CD4-positive, CD25-positive, alpha-beta regulatory T cell (primary cell): Measurements from ENCODE around the gene GOLGA8K. TPM values are rescaled to one million over a fixed set of nuclear protein-coding genes. Genes with fewer than 3 reads are reported as not detected.
"Not testable (repeated sequence)": the region's sequence is repeated elsewhere in the genome, so short reads cannot be mapped to it uniquely, and the experiment has no call there.

ENCODE experiments used
- ATAC-seq, 2 donors: fragments of 150-1000 bp; cut with Tn5 transposase; one replicate each; pipeline ENCODE4 v1.10.0; 2021; ENCODE audit warnings: low read depth in 2 of 2, moderate number of reproducible peaks in 2 of 2, moderate library complexity in 1 of 2
- DNase-seq, 3 donors: peaks; one replicate each; pipeline versions ENCODE4 v3.0.0 to v3.0.0-alpha.2; 2012 to 2022; ENCODE audit warnings: mixed read lengths in 1 of 3
- H3K27ac ChIP-seq: one replicate; pipeline ENCODE4 v1.7.0; 2013; ENCODE audit warnings: mild to moderate bottlenecking, low read length; ENCODE audit not compliant: insufficient read depth, poor library complexity, severe bottlenecking
- H3K27me3 ChIP-seq: one replicate; pipeline ENCODE4 v1.7.0; 2013; ENCODE audit warnings: low read length; ENCODE audit not compliant: control insufficient read depth, insufficient read depth
- H3K36me3 ChIP-seq: one replicate; pipeline ENCODE4 v1.7.0; 2013; ENCODE audit warnings: mild to moderate bottlenecking, low read length, moderate library complexity; ENCODE audit not compliant: control insufficient read depth, insufficient read depth
- H3K4me1 ChIP-seq: 2 replicates; pipeline ENCODE4 v1.7.0; 2013; ENCODE audit warnings: mild to moderate bottlenecking, low read length; ENCODE audit not compliant: insufficient read depth, control insufficient read depth, poor library complexity, severe bottlenecking
- H3K4me3 ChIP-seq: one replicate; pipeline ENCODE4 v1.7.0; 2013; ENCODE audit warnings: low read depth, mild to moderate bottlenecking, low read length, moderate library complexity
- H3K9me3 ChIP-seq, 2 experiments: 1 replicate in 1 of 2; 2 replicates in 1 of 2; pipeline ENCODE4 v1.7.0; 2013; ENCODE audit warnings: low read length in 2 of 2, mild to moderate bottlenecking in 1 of 2, moderate library complexity in 1 of 2; ENCODE audit not compliant: control insufficient read depth in 2 of 2
- H3K27ac Mint-ChIP-seq, 3 donors: one replicate each; pipeline ENCODE4 v1.8.0; 2020 to 2022; ENCODE audit warnings: mild to moderate bottlenecking in 3 of 3, mixed read lengths in 3 of 3, moderate library complexity in 2 of 3
- H3K27me3 Mint-ChIP-seq: one replicate; pipeline ENCODE4 v1.8.0; 2022; ENCODE audit warnings: mild to moderate bottlenecking, mixed read lengths
- H3K36me3 Mint-ChIP-seq: one replicate; pipeline ENCODE4 v1.8.0; 2020; ENCODE audit warnings: mixed read lengths
- H3K4me1 Mint-ChIP-seq, 4 donors: one replicate each; pipeline ENCODE4 v1.8.0; 2020 to 2022; ENCODE audit warnings: mixed read lengths in 4 of 4, mild to moderate bottlenecking in 1 of 4
- H3K4me3 Mint-ChIP-seq, 4 donors: one replicate each; pipeline ENCODE4 v1.8.0; 2020 to 2022; ENCODE audit warnings: mild to moderate bottlenecking in 4 of 4, mixed read lengths in 4 of 4, moderate library complexity in 3 of 4
- H3K9me3 Mint-ChIP-seq, 7 donors: one replicate each; pipeline ENCODE4 v1.8.0; 2020 to 2022; ENCODE audit warnings: mixed read lengths in 7 of 7, mild to moderate bottlenecking in 3 of 7, moderate library complexity in 2 of 7
- polyA plus RNA-seq, 4 donors: library from polyadenylated mRNA; unstranded; fragments of 300-500 nt; fragmentation: Illumina TruSeq; gene quantifications; one replicate each; pipeline ENCODE4 v1.2.3, GENCODE V29; 2021
- total RNA-seq: library from RNA; stranded (reverse); gene quantifications from one replicate; pipeline ENCODE4 v1.2.3, GENCODE V29; 2022

The GOLGA8K gene, protein sequence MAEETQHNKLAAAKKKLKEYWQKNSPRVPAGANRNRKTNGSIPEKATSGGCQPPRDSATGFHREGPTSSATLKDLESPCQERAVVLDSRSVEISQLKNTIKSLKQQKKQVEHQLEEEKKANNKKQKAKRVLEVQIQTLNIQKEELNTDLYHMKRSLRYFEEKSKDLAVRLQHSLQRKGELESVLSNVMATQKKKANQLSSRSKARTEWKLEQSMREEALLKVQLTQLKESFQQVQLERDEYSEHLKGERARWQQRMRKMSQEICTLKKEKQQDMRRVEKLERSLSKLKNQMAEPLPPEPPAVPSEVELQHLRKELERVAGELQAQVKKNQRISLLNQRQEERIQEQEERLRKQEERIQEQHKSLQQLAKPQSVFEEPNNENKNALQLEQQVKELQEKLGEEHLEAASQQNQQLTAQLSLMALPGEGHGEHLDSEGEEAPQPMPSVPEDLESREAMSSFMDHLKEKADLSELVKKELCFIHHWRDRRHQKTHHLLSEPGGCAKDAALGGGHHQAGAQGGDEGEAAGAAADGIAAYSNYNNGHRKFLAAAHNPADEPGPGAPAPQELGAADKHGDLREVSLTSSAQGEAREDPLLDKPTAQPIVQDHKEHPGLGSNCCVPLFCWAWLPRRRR
- total RNA-seq (not detected), polyA plus RNA-seq (not detected)

DNA sequence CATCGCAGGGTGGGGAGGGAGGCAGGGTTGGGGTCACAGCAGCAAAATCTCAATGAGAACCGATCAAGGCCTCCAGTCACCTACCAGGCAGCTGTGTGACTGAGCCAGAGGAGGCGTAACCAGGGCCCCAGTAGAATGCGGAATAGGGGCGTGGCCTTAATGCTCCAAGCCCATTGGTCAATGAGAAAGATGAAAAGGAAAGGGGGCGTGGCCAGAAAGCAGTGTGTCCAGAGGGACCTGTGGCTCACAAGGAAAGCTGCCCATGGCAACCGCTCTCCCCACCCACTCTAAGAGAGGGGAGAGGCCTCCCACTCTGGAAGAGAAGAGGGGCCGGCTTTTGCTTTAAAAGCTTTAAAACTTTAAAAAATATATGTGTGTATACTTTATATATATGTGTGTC is at the start of gene GOLGA8K:
Gene GOLGA8K, minus strand, starts transcription at position 101 of the 400 bp plus-strand sequence. Its CDS starts 98 bp downstream, at position 3.
- not testable (repeated sequence) for DNase-seq, H3K4me3 ChIP-seq, H3K4me3 Mint-ChIP-seq, H3K27ac ChIP-seq, H3K4me1 ChIP-seq, H3K27ac Mint-ChIP-seq, H3K4me1 Mint-ChIP-seq, H3K36me3 Mint-ChIP-seq, ATAC-seq, H3K27me3 Mint-ChIP-seq, H3K9me3 ChIP-seq, H3K9me3 Mint-ChIP-seq, H3K36me3 ChIP-seq, H3K27me3 ChIP-seq

DNA sequence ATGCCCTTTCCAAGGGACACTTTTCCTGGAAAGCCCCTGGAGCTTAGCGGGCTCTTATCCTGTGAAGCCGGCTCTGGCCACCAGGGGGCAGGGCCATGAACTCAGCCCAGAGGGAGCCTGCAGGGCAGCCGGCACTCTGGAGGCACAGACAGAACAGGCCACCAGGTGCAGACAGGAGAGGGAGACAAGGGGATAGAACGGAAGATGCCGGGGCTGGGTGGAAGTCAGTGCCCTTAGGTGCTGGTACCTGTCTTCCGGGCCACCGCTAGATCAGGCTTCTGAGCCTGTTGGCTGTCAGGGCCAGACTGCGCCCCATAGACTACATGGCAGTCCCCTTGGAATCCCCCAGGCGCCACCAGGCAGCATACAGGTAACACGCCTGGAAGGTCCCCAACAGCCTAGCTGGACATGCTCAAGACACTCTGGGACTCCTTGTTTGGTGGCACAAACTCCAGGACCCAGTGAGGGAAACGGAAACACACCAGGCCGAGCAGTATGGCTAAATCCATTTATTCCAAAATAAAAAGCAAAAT is 37.4 kb upstream of the GOLGA8K start:
- not testable (repeated sequence) for H3K27me3 Mint-ChIP-seq, H3K4me3 Mint-ChIP-seq, H3K9me3 Mint-ChIP-seq, H3K4me1 Mint-ChIP-seq, H3K27ac ChIP-seq, H3K4me1 ChIP-seq, H3K36me3 Mint-ChIP-seq, H3K27ac Mint-ChIP-seq, H3K4me3 ChIP-seq, H3K9me3 ChIP-seq, H3K27me3 ChIP-seq, H3K36me3 ChIP-seq
- ATAC-seq (peak in 1 of 2 donors; percentile 64), DNase-seq (peak in 1 of 3 donors; percentile 0)

GRCh38 chr15:32434102-32434963 is 31.2 kb upstream of the GOLGA8K start:
- not testable (repeated sequence) for H3K4me1 Mint-ChIP-seq, DNase-seq, H3K4me1 ChIP-seq, H3K36me3 ChIP-seq, H3K27me3 ChIP-seq, H3K4me3 ChIP-seq, H3K4me3 Mint-ChIP-seq, H3K36me3 Mint-ChIP-seq, H3K27me3 Mint-ChIP-seq, H3K27ac Mint-ChIP-seq, H3K27ac ChIP-seq, H3K9me3 Mint-ChIP-seq, H3K9me3 ChIP-seq
- peak; percentile 28 to 37 for ATAC-seq

DNA sequence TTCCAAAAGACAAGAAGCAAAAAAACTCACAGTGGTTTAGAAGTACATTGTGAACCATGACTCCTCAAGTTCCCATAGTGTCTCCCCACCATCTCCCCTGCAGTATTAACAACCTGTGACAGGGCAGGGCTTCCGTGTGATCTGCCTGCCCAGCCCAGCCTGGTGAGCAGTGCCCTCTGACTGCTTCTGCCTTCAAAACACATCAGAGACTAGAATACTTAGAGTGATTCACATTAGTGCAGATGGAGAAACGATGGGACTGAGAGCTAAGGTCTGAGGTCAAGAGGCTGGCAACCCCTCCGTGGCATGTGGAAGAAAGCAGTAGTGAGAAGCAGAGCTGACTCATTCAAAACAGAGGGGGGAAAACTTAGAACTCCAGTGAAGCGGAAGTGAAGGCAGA is 24.5 kb upstream of the GOLGA8K start:
- not testable (repeated sequence) for H3K36me3 Mint-ChIP-seq, H3K4me1 ChIP-seq, H3K4me3 ChIP-seq, H3K4me3 Mint-ChIP-seq, DNase-seq, ATAC-seq, H3K27me3 Mint-ChIP-seq, H3K27me3 ChIP-seq, H3K9me3 ChIP-seq, H3K27ac ChIP-seq, H3K4me1 Mint-ChIP-seq, H3K27ac Mint-ChIP-seq, H3K36me3 ChIP-seq, H3K9me3 Mint-ChIP-seq

- not testable (repeated sequence) for H3K36me3 ChIP-seq, H3K4me1 Mint-ChIP-seq, H3K9me3 ChIP-seq, ATAC-seq, H3K27me3 Mint-ChIP-seq, H3K9me3 Mint-ChIP-seq, H3K27me3 ChIP-seq, H3K4me3 Mint-ChIP-seq, H3K36me3 Mint-ChIP-seq, DNase-seq, H3K4me1 ChIP-seq, H3K4me3 ChIP-seq, H3K27ac ChIP-seq, H3K27ac Mint-ChIP-seq
Measured at GRCh38 chr15:32426511-32426910, 23.4 kb upstream of the GOLGA8K start.

GRCh38 chr15:32407903-32408302 is 4.8 kb upstream of the GOLGA8K start:
- not testable (repeated sequence) for H3K27ac Mint-ChIP-seq, H3K27ac ChIP-seq, ATAC-seq, H3K27me3 Mint-ChIP-seq, H3K4me1 ChIP-seq, H3K9me3 ChIP-seq, H3K36me3 Mint-ChIP-seq, H3K9me3 Mint-ChIP-seq, H3K36me3 ChIP-seq, H3K4me3 Mint-ChIP-seq, H3K4me1 Mint-ChIP-seq, H3K4me3 ChIP-seq, H3K27me3 ChIP-seq
- peak in 1 of 3 donors; percentile 34 for DNase-seq

DNA sequence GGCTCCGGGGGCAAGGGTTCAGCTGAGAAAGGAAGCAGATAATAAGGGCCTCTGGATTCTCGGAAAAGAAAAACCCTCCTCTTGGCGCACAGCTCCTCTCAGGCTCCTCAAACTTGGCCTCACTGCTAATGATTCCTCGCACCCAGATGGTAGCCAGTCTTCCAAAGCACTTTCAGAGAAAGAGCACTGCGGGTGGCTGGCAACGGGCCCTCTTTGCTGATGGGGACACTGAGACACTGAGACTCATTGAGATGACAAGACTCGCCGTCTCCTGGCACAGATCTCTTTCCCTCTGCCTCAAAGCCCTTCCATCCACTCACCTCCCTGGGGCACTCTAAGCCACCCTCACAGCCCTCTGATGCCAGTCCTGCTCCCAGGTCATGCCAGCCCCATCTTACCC is 6.6 kb downstream of the GOLGA8K start:
- not testable (repeated sequence) for ATAC-seq, H3K9me3 ChIP-seq, H3K4me3 Mint-ChIP-seq, H3K4me1 Mint-ChIP-seq, H3K27ac ChIP-seq, H3K27me3 ChIP-seq, H3K27ac Mint-ChIP-seq, H3K4me3 ChIP-seq, H3K36me3 ChIP-seq, H3K4me1 ChIP-seq, H3K27me3 Mint-ChIP-seq, H3K36me3 Mint-ChIP-seq, DNase-seq, H3K9me3 Mint-ChIP-seq
